HepG2 (cell line): Measurements from ENCODE around the gene H6PD. TPM values are rescaled to one million over a fixed set of nuclear protein-coding genes. Genes with fewer than 3 reads are reported as not detected.

Source experiments
- ATAC-seq: fragments of 200-7000 bp; cut with Tn5 transposase; 3 replicates; pipeline ENCODE4 v1.9.1; 2020; ENCODE audit warnings: mild to moderate bottlenecking, moderate library complexity
- BruUV-seq: library from RNA; stranded (reverse); fragments of 400-500 nt; replicated peaks from 2 replicates; lab custom pipeline; 2021; lab: Mats Ljungman, UMichigan
- CTCF ChIA-PET: fragments of 300-600 bp; formaldehyde crosslinking; extraction: SDS; loops from one replicate; lab custom pipeline; 2021; ENCODE audit warnings: low total read pairs, inconsistent platforms, low intra/inter-chr PET ratio; lab: Yijun Ruan, JAX
- POLR2A ChIA-PET: fragments of 350-600 bp; sonication (Branson Sonifier 250); formaldehyde crosslinking; loops from one replicate; lab custom pipeline; 2020; ENCODE audit warnings: antibody characterized with exemption, inconsistent platforms; lab: Yijun Ruan, JAX
- DNase-seq: peaks from one replicate; pipeline ENCODE4 v3.0.0-alpha.2; 2015; ENCODE audit warnings: low spot score
- FAIRE-seq: peaks from 3 replicates; lab custom pipeline; 2011; peaks lifted over from hg19 to GRCh38; lab: Jason Lieb, UNC
- H2AFZ ChIP-seq: one replicate; pipeline ENCODE4 v1.6.1; 2011; ENCODE audit warnings: low read length, inconsistent platforms
- H3K27ac ChIP-seq: fragments of 300-600 bp; 3 replicates; pipeline ENCODE4 v1.8.0; 2011; ENCODE audit warnings: mixed run types, mild to moderate bottlenecking, mixed read lengths, low read length, inconsistent platforms; ENCODE audit not compliant: insufficient read depth; ENCODE audit errors: extremely low read length
- H3K27me3 ChIP-seq, 2 experiments: fragments of 200-600 bp in 1 of 2; 2 replicates in 1 of 2; 3 replicates in 1 of 2; pipeline versions ENCODE4 v1.6.0 to v1.8.0; 2011; ENCODE audit warnings: low read length in 2 of 2, mild to moderate bottlenecking in 2 of 2, moderate library complexity in 2 of 2, inconsistent platforms in 1 of 2; ENCODE audit not compliant: insufficient read depth in 2 of 2, control insufficient read depth in 1 of 2
- H3K36me3 ChIP-seq, 2 experiments: fragments of 200-600 bp in 1 of 2; replicated peaks in 1 of 2; 2 replicates in 1 of 2; 3 replicates in 1 of 2; pipeline versions ENCODE4 v1.5.1 to v1.8.0; 2011; ENCODE audit warnings: low read length in 2 of 2, inconsistent platforms in 1 of 2; ENCODE audit not compliant: insufficient read depth in 2 of 2, control insufficient read depth in 1 of 2
- H3K4me1 ChIP-seq: 2 replicates; pipeline ENCODE4 v1.5.1; 2012; ENCODE audit warnings: low read length, inconsistent platforms; ENCODE audit not compliant: insufficient read depth
- H3K4me2 ChIP-seq: 2 replicates; pipeline ENCODE4 v1.6.0; 2011; ENCODE audit warnings: low read depth, low read length, inconsistent platforms
- H3K4me3 ChIP-seq, 3 experiments: fragments of 200-600 bp in 1 of 3; sonication (generic), shearing (Covaris generic) in 1 of 3; replicated peaks in 1 of 3; 2 replicates each; pipeline ENCODE4 v1.5.1; 2011 to 2016; ENCODE audit warnings: low read length in 3 of 3, inconsistent platforms in 2 of 3, low read depth in 2 of 3, mild to moderate bottlenecking in 2 of 3, control low read depth in 1 of 3, mixed read lengths in 1 of 3; ENCODE audit not compliant: insufficient read depth in 1 of 3
- H3K79me2 ChIP-seq: one replicate; pipeline ENCODE4 v1.6.1; 2011; ENCODE audit warnings: low read length, inconsistent platforms; ENCODE audit not compliant: insufficient read depth
- H3K9ac ChIP-seq: 2 replicates; pipeline ENCODE4 v1.6.0; 2011; ENCODE audit warnings: mild to moderate bottlenecking, low read depth, low read length, inconsistent platforms; ENCODE audit not compliant: insufficient read depth
- H3K9me3 ChIP-seq: 2 replicates; pipeline ENCODE4 v1.5.1; 2012; ENCODE audit warnings: mild to moderate bottlenecking, low read length
- H4K20me1 ChIP-seq: 2 replicates; pipeline ENCODE4 v1.6.0; 2011; ENCODE audit warnings: inconsistent platforms, mild to moderate bottlenecking, low read length, moderate library complexity; ENCODE audit not compliant: insufficient read depth
- HNF4G ChIP-seq, 2 experiments: sonication (generic) in 1 of 2; formaldehyde crosslinking in 1 of 2; IDR thresholded peaks; 2 replicates each; pipeline versions ENCODE4 v1.4.0 to v1.6.1; 2011 to 2020; ENCODE audit warnings: borderline replicate concordance in 2 of 2, low read depth in 2 of 2, mild to moderate bottlenecking in 2 of 2, low read length in 1 of 2, missing genetic modification reagents in 1 of 2, moderate library complexity in 1 of 2
- KMT2A ChIP-seq: sonication (generic); formaldehyde crosslinking; IDR thresholded peaks from 2 replicates; pipeline ENCODE4 v1.4.0; 2020; ENCODE audit warnings: missing genetic modification reagents
- POLR2G ChIP-seq: fragments of 200-400 bp; formaldehyde crosslinking; IDR thresholded peaks from 2 replicates; pipeline ENCODE4 v1.6.1; 2018; ENCODE audit warnings: mild to moderate bottlenecking, low read depth, low read length, moderate library complexity
- SAFB2 ChIP-seq: sonication (generic); formaldehyde crosslinking; IDR thresholded peaks from 2 replicates; pipeline ENCODE4 v1.5.1; 2020; ENCODE audit warnings: missing genetic modification reagents, low read depth, mild to moderate bottlenecking, borderline replicate concordance
- TAF1 ChIP-seq: sonication (generic); formaldehyde crosslinking; IDR thresholded peaks from 2 replicates; pipeline ENCODE4 v1.4.0; 2020; ENCODE audit warnings: missing genetic modification reagents
- ZNF230 ChIP-seq: sonication (generic); formaldehyde crosslinking; IDR thresholded peaks from 2 replicates; pipeline ENCODE4 v1.4.0; 2020; ENCODE audit warnings: mild to moderate bottlenecking, missing genetic modification reagents
- ZNF251 ChIP-seq: sonication (generic); formaldehyde crosslinking; IDR thresholded peaks from 2 replicates; pipeline ENCODE4 v1.9.0; 2021; ENCODE audit warnings: mild to moderate bottlenecking, missing genetic modification reagents
- ZNF354B ChIP-seq: sonication (generic); formaldehyde crosslinking; IDR thresholded peaks from 2 replicates; pipeline ENCODE4 v1.8.0; 2022; ENCODE audit warnings: mild to moderate bottlenecking, missing genetic modification reagents
- ZNF432 ChIP-seq: sonication (generic); formaldehyde crosslinking; IDR thresholded peaks from 2 replicates; pipeline ENCODE4 v1.5.0; 2020; ENCODE audit warnings: missing genetic modification reagents, mild to moderate bottlenecking, borderline replicate concordance
- ZNF644 ChIP-seq: IDR thresholded peaks from 2 replicates; pipeline ENCODE4 v1.6.1; 2016; ENCODE audit warnings: low read depth
- ZNF672 ChIP-seq: sonication (generic); formaldehyde crosslinking; IDR thresholded peaks from 2 replicates; pipeline ENCODE4 v1.8.1; 2022; ENCODE audit warnings: missing genetic modification reagents
- ZNF773 ChIP-seq: sonication (generic); formaldehyde crosslinking; IDR thresholded peaks from 2 replicates; pipeline ENCODE4 v1.4.0; 2020; ENCODE audit warnings: missing genetic modification reagents, borderline replicate concordance
- ZNF850 ChIP-seq: sonication (generic); formaldehyde crosslinking; conservative IDR thresholded peaks from 2 replicates; pipeline ENCODE4 v1.9.0; 2021; ENCODE audit warnings: mild to moderate bottlenecking, missing genetic modification reagents
- ZNF883 ChIP-seq: sonication (generic); formaldehyde crosslinking; IDR thresholded peaks from 2 replicates; pipeline ENCODE4 v1.5.1; 2020; ENCODE audit warnings: mild to moderate bottlenecking, missing genetic modification reagents; ENCODE audit errors: not compliant biosample characterization
- ZSCAN20 ChIP-seq: sonication (generic); formaldehyde crosslinking; IDR thresholded peaks from 2 replicates; pipeline ENCODE4 v1.4.0; 2020; ENCODE audit warnings: missing genetic modification reagents, mild to moderate bottlenecking, borderline replicate concordance
- ZSCAN25 ChIP-seq: sonication (generic); formaldehyde crosslinking; IDR thresholded peaks from 2 replicates; pipeline ENCODE4 v1.8.0; 2022; ENCODE audit warnings: mild to moderate bottlenecking, missing genetic modification reagents
- WGBS: methylation state at CpG from one replicate; pipeline ENCODE4 v1.1.6; 2017; ENCODE audit warnings: low lambda C conversion rate; 5-methylcytosine and 5-hydroxymethylcytosine counted together
- in situ Hi-C: cut with HindIII; loops from 2 replicates; pipeline ENCODE4 v1.10.0; 2017; ENCODE audit warnings: low pct_unique_long_range_greater_than_20kb; ENCODE audit not compliant: extremely low pct_ligation_motif_present
- intact Hi-C: fragments of 100-400 bp; cut with micrococcal nuclease; formaldehyde crosslinking; loops from one replicate; pipeline ENCODE4 v1.10.0; 2022; ENCODE audit not compliant: unreplicated experiment
- polyA plus RNA-seq, 8 experiments: library from polyadenylated mRNA; depleted of rRNA in 3 of 8; stranded (reverse) in 7 of 8; unstranded in 1 of 8; fragments of >200 nt; fragmentation: Illumina TruSeq in 4 of 8; extraction: Trizol in 4 of 8; gene quantifications; 2 replicates each; pipeline versions ENCODE4 v1.2.1 to v1.2.3, GENCODE V29; 2011 to 2016; ENCODE audit warnings: low read depth in 4 of 8, missing spikeins in 1 of 8, mixed read lengths in 1 of 8; ENCODE audit not compliant: insufficient read depth in 1 of 8
- total RNA-seq, 5 experiments: library from RNA; depleted of rRNA; stranded (reverse); fragments of >200 nt; fragmentation: Illumina TruSeq; extraction: Trizol; gene quantifications; 2 replicates each; pipeline ENCODE4 v1.2.3, GENCODE V29; 2016; ENCODE audit warnings: low read depth in 1 of 5
- TF ChIP-seq, protein P1 (sequence below): sonication (generic); formaldehyde crosslinking; IDR thresholded peaks from 2 replicates; pipeline ENCODE4; 2020; ENCODE audit warnings: missing genetic modification reagents, mild to moderate bottlenecking, borderline replicate concordance

Gene H6PD
- total and polyA plus RNA-seq, 2 of the 13 experiments (the other 11 are each of a cell fraction or from before 2014, with no cell fraction given), result 9.3 to 14.1 TPM

DNA sequence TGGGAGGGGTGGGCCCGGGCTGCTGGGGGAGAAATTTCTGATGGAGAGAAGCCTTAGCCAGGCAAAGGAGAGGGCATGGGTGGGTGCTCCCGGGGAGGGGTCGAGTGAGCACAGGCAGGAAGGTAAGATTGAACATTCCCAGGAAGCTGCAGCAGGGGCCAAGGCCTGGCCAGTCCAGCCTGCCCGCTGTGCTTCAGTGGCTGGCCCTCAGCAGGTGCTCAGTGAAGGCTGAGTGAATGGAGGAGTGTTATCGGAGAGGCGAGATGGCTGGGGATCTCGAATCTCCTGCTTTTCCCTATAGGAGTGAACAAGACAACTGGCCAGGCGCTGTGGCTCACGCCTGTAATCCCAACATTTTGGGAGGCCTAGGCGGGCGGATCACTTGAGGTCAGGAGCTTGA is 79.0 kb downstream of the H6PD start:
- Histone ChIP-seq H4K20me1 (no peaks in the 10 kb centered on the region), H3K4me2 (no peak overlapping the region), H3K4me3 (no peak overlapping the region), H3K4me1 (no peaks in the 10 kb centered on the region), H3K79me2 (no peaks in the 10 kb centered on the region), H3K36me3 (no peaks in the 10 kb centered on the region), H3K9ac (no peak overlapping the region), H3K9me3 (no peaks in the 10 kb centered on the region), H2AFZ (no peak overlapping the region), H3K27ac (no peak overlapping the region), H3K27me3 (no peaks in the 10 kb centered on the region)
- ATAC-seq, result no peak
- POLR2A ChIA-PET, result no interaction called here
- intact Hi-C loops (no loop called here), in situ Hi-C loops (no loop called here)
- DNase-seq, result no peak
- TF ChIP-seq ZNF850 (CRISPR knock-in tag) (no peak), TAF1 (no peak), ZNF251 (CRISPR knock-in tag) (no peak), HNF4G (IDR thresholded peaks at IDR 0.05; ENCODE audit: borderline replicate concordance, low read depth, low read length) (no peak), HNF4G (CRISPR knock-in tag; IDR thresholded peaks at IDR 0.05; ENCODE audit: borderline replicate concordance, low read depth) (no peak), ZSCAN25 (CRISPR knock-in tag) (no peak), ZNF672 (CRISPR knock-in tag) (no peak), ZNF432 (CRISPR knock-in tag) (no peak), ZSCAN20 (CRISPR knock-in tag) (no peak), KMT2A (CRISPR knock-in tag) (no peak), SAFB2 (CRISPR knock-in tag) (no peak), ZNF354B (CRISPR knock-in tag) (no peak), ZNF644 (CRISPR knock-in tag) (no peak), POLR2G (no peak), ZNF230 (no peak), ZNF883 (CRISPR knock-in tag) (no peak), ZNF773 (CRISPR knock-in tag) (no peak)
- TF ChIP-seq, protein P1, sequence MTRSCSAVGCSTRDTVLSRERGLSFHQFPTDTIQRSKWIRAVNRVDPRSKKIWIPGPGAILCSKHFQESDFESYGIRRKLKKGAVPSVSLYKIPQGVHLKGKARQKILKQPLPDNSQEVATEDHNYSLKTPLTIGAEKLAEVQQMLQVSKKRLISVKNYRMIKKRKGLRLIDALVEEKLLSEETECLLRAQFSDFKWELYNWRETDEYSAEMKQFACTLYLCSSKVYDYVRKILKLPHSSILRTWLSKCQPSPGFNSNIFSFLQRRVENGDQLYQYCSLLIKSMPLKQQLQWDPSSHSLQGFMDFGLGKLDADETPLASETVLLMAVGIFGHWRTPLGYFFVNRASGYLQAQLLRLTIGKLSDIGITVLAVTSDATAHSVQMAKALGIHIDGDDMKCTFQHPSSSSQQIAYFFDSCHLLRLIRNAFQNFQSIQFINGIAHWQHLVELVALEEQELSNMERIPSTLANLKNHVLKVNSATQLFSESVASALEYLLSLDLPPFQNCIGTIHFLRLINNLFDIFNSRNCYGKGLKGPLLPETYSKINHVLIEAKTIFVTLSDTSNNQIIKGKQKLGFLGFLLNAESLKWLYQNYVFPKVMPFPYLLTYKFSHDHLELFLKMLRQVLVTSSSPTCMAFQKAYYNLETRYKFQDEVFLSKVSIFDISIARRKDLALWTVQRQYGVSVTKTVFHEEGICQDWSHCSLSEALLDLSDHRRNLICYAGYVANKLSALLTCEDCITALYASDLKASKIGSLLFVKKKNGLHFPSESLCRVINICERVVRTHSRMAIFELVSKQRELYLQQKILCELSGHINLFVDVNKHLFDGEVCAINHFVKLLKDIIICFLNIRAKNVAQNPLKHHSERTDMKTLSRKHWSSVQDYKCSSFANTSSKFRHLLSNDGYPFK, result no peak
- CTCF ChIA-PET, result no interaction called here
- BruUV-seq, result no TSS peak
- WGBS, result 91% methylated on average over 11 of the region's 11 CpGs
- FAIRE-seq, result no peak
